SK-N-SH (cell line): ENCODE measurements around the gene HHLA2. TPM values are rescaled to one million over a fixed set of nuclear protein-coding genes. Genes with fewer than 3 reads are reported as not detected.

ENCODE experiments used
- CTCF ChIA-PET: fragments of 300-600, 350-600 bp; formaldehyde crosslinking; extraction: SDS; loops from one replicate; lab custom pipeline; 2021; lab: Yijun Ruan, JAX
- POLR2A ChIA-PET: fragments of 350-600 bp; sonication (Branson Sonifier 250); formaldehyde crosslinking; extraction: SDS; loops from one replicate; lab custom pipeline; 2020; ENCODE audit warnings: antibody characterized with exemption, inconsistent platforms; lab: Yijun Ruan, JAX
- DNase-seq: peaks from one replicate; pipeline ENCODE4 v3.0.0; 2012
- H2AFZ ChIP-seq: fragments of 200-600 bp; sonication (generic); 2 replicates; pipeline ENCODE4 v1.8.1; 2016; ENCODE audit warnings: antibody characterized with exemption, mild to moderate bottlenecking, low read depth
- H3F3A ChIP-seq: fragments of 200-600 bp; sonication (generic); replicated peaks from 2 replicates; pipeline ENCODE3; 2016; ENCODE audit warnings: antibody characterized with exemption, mild to moderate bottlenecking; ENCODE audit not compliant: insufficient read depth
- H3K27ac ChIP-seq, 2 experiments: fragments of 200-500 bp in 1 of 2; fragments of 200-600 bp in 1 of 2; sonication (Bioruptor generic) in 1 of 2; sonication (generic), shearing (Covaris generic) in 1 of 2; 2 replicates each; pipeline versions ENCODE4 v1.5.1 to v1.6.1; 2014 to 2016; ENCODE audit warnings: low read depth in 2 of 2, inconsistent platforms in 1 of 2, low read length in 1 of 2, mild to moderate bottlenecking in 1 of 2, mixed read lengths in 1 of 2
- H3K27me3 ChIP-seq: fragments of 200-600 bp; sonication (generic), shearing (Covaris generic); 2 replicates; pipeline ENCODE4 v1.6.1; 2016; ENCODE audit warnings: mixed run types; ENCODE audit not compliant: insufficient read depth
- H3K36me3 ChIP-seq, 2 experiments: fragments of 200-500 bp in 1 of 2; fragments of 200-600 bp in 1 of 2; sonication (Bioruptor generic) in 1 of 2; sonication (generic) in 1 of 2; replicated peaks in 1 of 2; 2 replicates each; pipeline versions ENCODE3 to v1.5.1; 2014 to 2016; ENCODE audit warnings: low read length in 1 of 2, mild to moderate bottlenecking in 1 of 2; ENCODE audit not compliant: insufficient read depth in 2 of 2, control insufficient read depth in 1 of 2
- H3K4me1 ChIP-seq, 2 experiments: fragments of 200-500 bp in 1 of 2; fragments of 200-600 bp in 1 of 2; sonication (Bioruptor generic) in 1 of 2; sonication (generic), shearing (Covaris generic) in 1 of 2; 2 replicates each; pipeline versions ENCODE4 v1.5.1 to v1.6.1; 2014 to 2016; ENCODE audit warnings: low read depth in 1 of 2, low read length in 1 of 2, mixed run types in 1 of 2; ENCODE audit not compliant: insufficient read depth in 2 of 2, control insufficient read depth in 1 of 2
- H3K4me2 ChIP-seq: fragments of 200-600 bp; sonication (generic), shearing (Covaris generic); 2 replicates; pipeline ENCODE4 v1.6.1; 2017; ENCODE audit warnings: mixed run types
- H3K4me3 ChIP-seq, 2 experiments: fragments of 200-500 bp in 1 of 2; fragments of 200-600 bp in 1 of 2; sonication (Bioruptor generic) in 1 of 2; sonication (generic), shearing (Covaris generic) in 1 of 2; 2 replicates each; pipeline versions ENCODE4 v1.5.1 to v1.8.1; 2014 to 2016; ENCODE audit warnings: low read depth in 2 of 2, inconsistent platforms in 1 of 2, low read length in 1 of 2, mild to moderate bottlenecking in 1 of 2, mixed read lengths in 1 of 2, moderate library complexity in 1 of 2
- H3K79me2 ChIP-seq: fragments of 200-600 bp; sonication (generic); 2 replicates; pipeline ENCODE4 v1.8.1; 2017; ENCODE audit warnings: mild to moderate bottlenecking; ENCODE audit not compliant: insufficient read depth
- H3K9ac ChIP-seq: fragments of 200-600 bp; sonication (generic); 2 replicates; pipeline ENCODE4 v1.6.1; 2017; ENCODE audit warnings: mixed run types
- H3K9me2 ChIP-seq: fragments of 200-600 bp; sonication (generic); 2 replicates; pipeline ENCODE4 v1.6.1; 2017; ENCODE audit warnings: mixed run types
- H3K9me3 ChIP-seq: fragments of 200-600 bp; sonication (generic); 2 replicates; pipeline ENCODE4 v1.6.1; 2017; ENCODE audit warnings: mixed run types, mild to moderate bottlenecking, moderate library complexity
- H4K20me1 ChIP-seq: fragments of 200-600 bp; sonication (generic); 2 replicates; pipeline ENCODE4 v1.6.1; 2017; ENCODE audit warnings: mild to moderate bottlenecking, mixed run types; ENCODE audit not compliant: insufficient read depth
- ELF1 ChIP-seq: IDR thresholded peaks from 2 replicates; pipeline ENCODE4 v1.4.0; 2012
- EP300 ChIP-seq, 2 experiments: IDR thresholded peaks; 2 replicates each; pipeline versions ENCODE4 v1.4.0 to v1.6.1; 2012; ENCODE audit warnings: borderline replicate concordance in 1 of 2, low read depth in 1 of 2, low read length in 1 of 2
- FOSL2 ChIP-seq: IDR thresholded peaks from 2 replicates; pipeline ENCODE4 v1.4.0; 2012; ENCODE audit warnings: low read depth, mild to moderate bottlenecking, moderate library complexity, borderline replicate concordance
- FOXM1 ChIP-seq: IDR thresholded peaks from 2 replicates; pipeline ENCODE4 v1.4.0; 2012; ENCODE audit warnings: low read depth, mild to moderate bottlenecking
- GATA2 ChIP-seq: sonication (generic); formaldehyde crosslinking; IDR thresholded peaks from 2 replicates; pipeline ENCODE4 v1.5.0; 2020; ENCODE audit warnings: mild to moderate bottlenecking, missing genetic modification reagents
- IRF3 ChIP-seq: fragments of 150-350 bp; IDR thresholded peaks from 2 replicates; pipeline ENCODE4 v1.6.1; 2016; ENCODE audit warnings: mild to moderate bottlenecking, low read depth, low read length
- JUND ChIP-seq: IDR thresholded peaks from 2 replicates; pipeline ENCODE4 v1.4.0; 2012
- MEF2A ChIP-seq: IDR thresholded peaks from 2 replicates; pipeline ENCODE4 v1.4.0; 2012; ENCODE audit warnings: low read depth, borderline replicate concordance
- MXI1 ChIP-seq: IDR thresholded peaks from 2 replicates; pipeline ENCODE4 v1.6.1; 2012; ENCODE audit warnings: mild to moderate bottlenecking, low read depth, low read length, improper control_type of control experiment
- NFIC ChIP-seq: IDR thresholded peaks from 2 replicates; pipeline ENCODE4 v1.4.0; 2012; ENCODE audit warnings: borderline replicate concordance
- POLR2AphosphoS5 ChIP-seq: IDR thresholded peaks from 2 replicates; pipeline ENCODE4 v1.6.1; 2012; ENCODE audit warnings: low read depth, low read length
- RAD21 ChIP-seq: IDR thresholded peaks from 2 replicates; pipeline ENCODE4 v1.6.1; 2012; ENCODE audit warnings: mild to moderate bottlenecking, low read length
- RFX5 ChIP-seq: IDR thresholded peaks from 2 replicates; pipeline ENCODE4 v1.6.1; 2012; ENCODE audit warnings: mild to moderate bottlenecking, improper control_type of control experiment, low read length
- RXRA ChIP-seq: IDR thresholded peaks from 2 replicates; pipeline ENCODE4 v1.4.0; 2012; ENCODE audit warnings: low read depth, mild to moderate bottlenecking, borderline replicate concordance
- SIN3A ChIP-seq: IDR thresholded peaks from 2 replicates; pipeline ENCODE4 v1.6.1; 2012; ENCODE audit warnings: low read depth, mild to moderate bottlenecking, low read length, moderate library complexity, borderline replicate concordance
- SMC3 ChIP-seq: IDR thresholded peaks from 2 replicates; pipeline ENCODE4 v1.6.1; 2012; ENCODE audit warnings: low read depth, low read length, improper control_type of control experiment
- TAF1 ChIP-seq: IDR thresholded peaks from 2 replicates; pipeline ENCODE4 v1.6.1; 2012; ENCODE audit warnings: low read depth, mild to moderate bottlenecking, low read length, moderate library complexity, borderline replicate concordance
- TEAD4 ChIP-seq: IDR thresholded peaks from 2 replicates; pipeline ENCODE4 v1.4.0; 2012; ENCODE audit warnings: mild to moderate bottlenecking, borderline replicate concordance; ENCODE audit not compliant: insufficient read depth
- USF1 ChIP-seq: IDR thresholded peaks from 2 replicates; pipeline ENCODE4 v1.4.0; 2012; ENCODE audit warnings: low read depth, borderline replicate concordance
- YY1 ChIP-seq: IDR thresholded peaks from 2 replicates; pipeline ENCODE4 v1.4.0; 2012; ENCODE audit warnings: low read depth, mild to moderate bottlenecking
- WGBS: methylation state at CpG from one replicate; pipeline ENCODE4 v1.1.6; 2017; ENCODE audit warnings: low lambda C conversion rate; 5-methylcytosine and 5-hydroxymethylcytosine counted together
- polyA plus RNA-seq, 3 experiments: library from polyadenylated mRNA; depleted of rRNA; stranded (reverse); fragments of >200 nt; gene quantifications; 2 replicates each; pipeline ENCODE4 v1.2.3, GENCODE V29; 2012
- TF ChIP-seq, protein P1 (sequence below): IDR thresholded peaks from 2 replicates; pipeline ENCODE4 v1.4.0; 2012; ENCODE audit warnings: low read depth
- TF ChIP-seq, protein P2 (sequence below): IDR thresholded peaks from 2 replicates; pipeline ENCODE4; 2012
- TF ChIP-seq, protein P3 (sequence below): fragments of 150-350 bp; IDR thresholded peaks from 2 replicates; pipeline ENCODE4 v1.6.1; 2017; ENCODE audit warnings: antibody characterized with exemption, low read length, low read depth, borderline replicate concordance

The HHLA2 gene
- polyA plus RNA-seq, 1 of the 3 experiments (the other 2 are of a cell fraction), result not detected

- ChIA-PET POLR2A (no interaction called here), CTCF (no interaction called here)
- DNase-seq, result no peak
Observed at GRCh38 chr3:108283006-108283405, 13.3 kb upstream of the HHLA2 start.

GRCh38 chr3:108283989-108284388 is 12.4 kb upstream of the HHLA2 start:
- Histone ChIP-seq H3K36me3 (no peaks in the 10 kb centered on the region), H4K20me1 (no peaks in the 10 kb centered on the region), H3K4me3 (no peak overlapping the region), H3K27me3 (no peaks in the 10 kb centered on the region), H3K9ac (no peak overlapping the region), H2AFZ (no peak overlapping the region), H3K27ac (no peak overlapping the region), H3K4me2 (no peak overlapping the region), H3K9me3 (0 out of 2 replicates have a peak, but pooled peaks cover under 1% of the 10 kb centered on the region), H3K9me2 (no peaks in the 10 kb centered on the region), H3F3A (no peaks in the 10 kb centered on the region), H3K4me1 (no peaks in the 10 kb centered on the region), H3K79me2 (no peaks in the 10 kb centered on the region)
- 65% methylated on average over 2 of the region's 2 CpGs for whole genome bisulfite sequencing
- TF ChIP-seq EP300 (IDR thresholded peaks at IDR 0.05; ENCODE audit: borderline replicate concordance in 1 of 2, low read depth in 1 of 2, low read length in 1 of 2) (no peak), IRF3 (no peak), SIN3A (no peak), ELF1 (no peak), TAF1 (no peak), FOSL2 (no peak)
- CTCF ChIA-PET, result no interaction called here
- no peak for DNase-seq
- POLR2A ChIA-PET, result no interaction called here

More at GRCh38 chr3:108283006-108283405, 13.3 kb upstream of the HHLA2 start:
- Histone ChIP-seq H3K4me3 (no peak overlapping the region), H3K4me2 (no peak overlapping the region), H3K4me1 (no peaks in the 10 kb centered on the region), H4K20me1 (no peaks in the 10 kb centered on the region), H3K9me3 (0 out of 2 replicates have a peak, but pooled peaks cover 7% of the 10 kb centered on the region), H3K27me3 (no peaks in the 10 kb centered on the region), H3K9me2 (no peaks in the 10 kb centered on the region), H3K27ac (no peak overlapping the region), H3K36me3 (no peaks in the 10 kb centered on the region), H2AFZ (no peak overlapping the region), H3F3A (no peaks in the 10 kb centered on the region), H3K79me2 (no peaks in the 10 kb centered on the region), H3K9ac (no peak overlapping the region)
- TF ChIP-seq, protein P1, sequence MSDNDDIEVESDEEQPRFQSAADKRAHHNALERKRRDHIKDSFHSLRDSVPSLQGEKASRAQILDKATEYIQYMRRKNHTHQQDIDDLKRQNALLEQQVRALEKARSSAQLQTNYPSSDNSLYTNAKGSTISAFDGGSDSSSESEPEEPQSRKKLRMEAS, result no peak
- TF ChIP-seq TAF1, result no peak
- no peak for TF ChIP-seq TEAD4
- no peak for TF ChIP-seq SMC3
- TF ChIP-seq, protein P2, sequence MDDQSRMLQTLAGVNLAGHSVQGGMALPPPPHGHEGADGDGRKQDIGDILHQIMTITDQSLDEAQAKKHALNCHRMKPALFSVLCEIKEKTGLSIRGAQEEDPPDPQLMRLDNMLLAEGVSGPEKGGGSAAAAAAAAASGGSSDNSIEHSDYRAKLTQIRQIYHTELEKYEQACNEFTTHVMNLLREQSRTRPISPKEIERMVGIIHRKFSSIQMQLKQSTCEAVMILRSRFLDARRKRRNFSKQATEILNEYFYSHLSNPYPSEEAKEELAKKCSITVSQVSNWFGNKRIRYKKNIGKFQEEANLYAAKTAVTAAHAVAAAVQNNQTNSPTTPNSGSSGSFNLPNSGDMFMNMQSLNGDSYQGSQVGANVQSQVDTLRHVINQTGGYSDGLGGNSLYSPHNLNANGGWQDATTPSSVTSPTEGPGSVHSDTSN, result no peak
- TF ChIP-seq, protein P3, sequence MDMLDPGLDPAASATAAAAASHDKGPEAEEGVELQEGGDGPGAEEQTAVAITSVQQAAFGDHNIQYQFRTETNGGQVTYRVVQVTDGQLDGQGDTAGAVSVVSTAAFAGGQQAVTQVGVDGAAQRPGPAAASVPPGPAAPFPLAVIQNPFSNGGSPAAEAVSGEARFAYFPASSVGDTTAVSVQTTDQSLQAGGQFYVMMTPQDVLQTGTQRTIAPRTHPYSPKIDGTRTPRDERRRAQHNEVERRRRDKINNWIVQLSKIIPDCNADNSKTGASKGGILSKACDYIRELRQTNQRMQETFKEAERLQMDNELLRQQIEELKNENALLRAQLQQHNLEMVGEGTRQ, result no peak
- TF ChIP-seq YY1, result no peak
- TF ChIP-seq GATA2 (CRISPR knock-in tag), result no peak
- TF ChIP-seq RFX5, result no peak
- TF ChIP-seq NFIC, result no peak
- no peak for TF ChIP-seq POLR2AphosphoS5
- no peak for TF ChIP-seq MXI1
- no peak for TF ChIP-seq USF1
- no peak for TF ChIP-seq JUND
- TF ChIP-seq RAD21, result no peak
- no peak for TF ChIP-seq FOSL2
- TF ChIP-seq RXRA, result no peak
- TF ChIP-seq EP300 (IDR thresholded peaks at IDR 0.05; ENCODE audit: borderline replicate concordance in 1 of 2, low read depth in 1 of 2, low read length in 1 of 2), result no peak
- no peak for TF ChIP-seq MEF2A
- no peak for TF ChIP-seq FOXM1
- WGBS, result 7% methylated on average over 1 of the region's 1 CpG
